GM12801 (cell line): ENCODE results near the gene GFPT1.

Experiments used
- CTCF ChIP-seq: IDR thresholded peaks from one replicate; pipeline ENCODE4 v1.5.1; 2011; ENCODE audit warnings: control low read depth; ENCODE audit not compliant: insufficient read length; ENCODE audit errors: extremely low read depth

The GFPT1 gene

GRCh38 chr2:69297216-69297615, 89.8 kb downstream of the GFPT1 start:
- no peak for TF ChIP-seq CTCF

DNA sequence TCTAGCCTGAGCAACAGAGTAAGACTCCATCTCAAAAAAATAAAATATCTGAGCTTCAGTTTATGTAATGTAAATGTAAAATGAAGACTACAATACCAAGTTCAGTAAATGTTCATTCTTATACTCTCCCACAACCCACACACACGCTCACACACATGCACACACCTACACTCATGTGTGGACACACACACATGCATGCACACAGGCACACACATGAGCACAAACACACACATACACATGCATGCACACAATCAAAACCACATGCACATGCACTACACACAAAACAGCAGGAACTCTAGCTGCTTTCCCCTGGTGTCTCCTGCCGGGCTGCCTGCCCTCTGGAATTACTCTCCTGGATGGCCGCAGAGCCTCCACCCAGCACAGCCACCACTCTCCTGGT, 90.6 kb downstream of the GFPT1 start:
- no peak for TF ChIP-seq CTCF

DNA sequence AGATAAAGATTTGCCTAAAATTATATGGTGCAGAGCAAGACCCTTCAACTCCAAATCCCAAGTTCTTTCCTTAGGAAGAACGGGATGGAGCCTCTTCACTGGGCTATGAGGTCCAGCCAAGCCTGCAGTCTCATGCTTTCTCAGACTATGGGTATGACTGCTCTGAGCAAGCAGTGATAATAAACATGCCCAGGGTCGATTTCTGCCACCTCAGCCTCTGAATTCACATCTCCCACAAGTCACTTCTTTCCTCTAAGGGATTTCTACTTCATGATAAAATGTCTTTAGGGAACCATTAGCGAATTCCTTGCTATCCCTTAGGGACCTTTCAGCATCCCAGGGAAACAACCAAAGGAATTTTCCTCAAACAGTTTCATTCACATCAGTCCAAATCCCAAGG, 94.8 kb downstream of the GFPT1 start:
- no peak for TF ChIP-seq CTCF

DNA sequence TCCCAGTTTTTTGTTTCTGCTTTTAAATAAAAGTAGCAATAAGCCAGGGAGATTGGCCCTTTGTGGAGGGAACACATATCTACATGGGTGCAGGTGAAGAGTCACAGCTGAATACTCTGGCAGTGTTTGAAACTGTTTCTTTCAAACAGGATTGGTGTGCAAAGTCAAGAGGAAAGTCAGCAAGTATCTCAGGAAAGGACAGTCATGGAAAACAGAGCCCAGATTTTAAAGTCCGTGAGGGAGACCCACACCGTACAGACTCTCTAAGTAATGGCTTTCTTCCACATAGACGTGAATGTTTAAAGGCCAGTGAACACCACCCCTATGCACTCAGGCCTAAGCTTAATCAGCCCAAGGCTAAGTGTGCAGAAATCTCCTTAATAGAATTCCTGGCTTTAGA, 95.3 kb downstream of the GFPT1 start:
- no peak for TF ChIP-seq CTCF

DNA sequence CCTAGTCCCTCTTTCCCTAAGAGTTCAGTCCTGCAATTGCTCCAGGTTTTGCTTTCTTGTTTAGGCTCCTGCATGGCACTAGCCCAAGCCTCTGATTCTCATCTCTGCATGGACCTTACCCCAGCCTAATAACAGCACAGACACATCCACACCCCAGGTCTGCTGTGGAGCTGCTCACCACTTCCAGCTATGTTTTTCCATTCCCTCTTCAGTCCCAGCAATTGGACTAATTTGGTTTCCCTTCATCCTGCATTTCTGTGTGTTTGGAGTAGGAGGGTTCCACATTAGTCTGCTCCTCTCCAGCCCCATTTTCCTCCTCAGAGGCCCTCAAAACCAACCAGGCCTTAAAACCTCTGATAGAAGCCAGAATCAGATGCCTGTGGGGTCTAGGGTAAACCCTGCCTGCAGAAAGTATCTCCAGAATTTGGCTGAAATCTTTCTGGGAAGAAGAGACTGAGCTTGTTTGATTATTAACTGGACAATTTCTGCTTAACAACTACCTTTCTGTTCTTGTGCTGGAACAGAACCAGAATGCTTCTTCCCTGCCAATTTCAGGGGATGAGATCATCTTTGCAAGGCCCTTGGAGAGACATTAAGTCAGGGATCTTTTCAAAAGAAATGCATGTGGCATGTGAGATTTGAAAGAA, 95.9 kb downstream of the GFPT1 start:
- no peak for TF ChIP-seq CTCF

DNA sequence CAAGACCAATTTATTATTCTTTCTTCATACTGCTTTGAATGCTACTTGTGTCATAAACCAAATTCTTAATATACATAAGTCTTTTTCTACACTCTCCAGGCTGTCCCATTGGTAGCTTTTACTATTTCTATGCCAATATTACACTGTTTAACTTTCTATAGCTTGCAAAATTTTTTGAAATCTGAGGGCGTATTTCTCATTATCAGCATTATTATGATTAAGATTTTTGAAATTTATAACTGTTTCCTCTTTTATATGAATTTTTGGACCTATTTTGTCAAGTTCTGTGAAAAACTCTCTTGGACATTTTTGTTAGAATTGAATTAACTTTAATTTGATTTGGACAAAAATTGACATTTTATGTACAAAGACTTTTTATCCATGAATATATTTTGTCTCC, 98.6 kb downstream of the GFPT1 start:
- TF ChIP-seq CTCF, result no peak

DNA sequence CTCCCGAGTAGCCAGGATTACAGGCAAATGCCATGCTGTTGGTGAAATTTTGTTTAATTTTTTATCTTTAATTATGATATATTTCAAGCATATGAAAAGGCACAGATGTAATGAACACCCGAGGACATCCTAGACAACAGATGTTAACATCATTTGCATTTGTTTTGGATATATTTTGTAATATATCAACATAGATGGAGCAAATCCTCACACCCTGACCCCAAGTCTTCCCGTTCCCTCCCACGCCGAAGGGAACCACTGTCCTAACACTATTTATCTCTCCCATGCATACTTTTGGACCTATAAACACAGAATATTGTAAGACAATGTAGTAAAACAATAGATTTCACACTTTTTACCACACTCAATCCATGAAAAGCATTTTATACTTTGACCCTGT, 99.5 kb downstream of the GFPT1 start:
- no peak for TF ChIP-seq CTCF
